ENCODE results near the gene IFT43. TPM values are rescaled to one million over a fixed set of nuclear protein-coding genes. Genes with fewer than 3 reads are reported as not detected.

IFT43 gene
- total and polyA plus RNA-seq, 10 of the 15 experiments (the other 5 are each of a cell fraction or from before 2014, with no cell fraction given) = 8.2 to 24.8 (median 14.0) TPM

DNA sequence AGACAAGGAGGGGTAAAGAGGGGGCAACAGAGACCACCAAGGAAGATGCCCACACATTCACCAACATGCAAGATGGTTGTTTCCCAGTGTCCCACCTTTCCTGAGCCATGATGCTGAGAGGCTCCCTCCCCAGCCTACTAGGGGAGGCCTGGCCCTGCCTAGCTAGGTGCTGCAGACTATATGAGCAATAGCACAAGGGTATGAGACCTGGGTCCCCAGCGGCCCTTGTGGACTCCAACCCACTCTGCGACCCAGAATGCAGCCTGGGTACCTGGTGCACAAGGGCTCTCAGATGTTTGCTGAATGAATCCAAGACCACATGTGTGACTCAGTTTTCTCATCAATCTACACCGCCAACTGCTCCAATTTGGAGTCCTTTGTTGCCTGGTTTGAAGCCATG, 17.7 kb upstream of the IFT43 start (continued):
- TF ChIP-seq, protein P1, sequence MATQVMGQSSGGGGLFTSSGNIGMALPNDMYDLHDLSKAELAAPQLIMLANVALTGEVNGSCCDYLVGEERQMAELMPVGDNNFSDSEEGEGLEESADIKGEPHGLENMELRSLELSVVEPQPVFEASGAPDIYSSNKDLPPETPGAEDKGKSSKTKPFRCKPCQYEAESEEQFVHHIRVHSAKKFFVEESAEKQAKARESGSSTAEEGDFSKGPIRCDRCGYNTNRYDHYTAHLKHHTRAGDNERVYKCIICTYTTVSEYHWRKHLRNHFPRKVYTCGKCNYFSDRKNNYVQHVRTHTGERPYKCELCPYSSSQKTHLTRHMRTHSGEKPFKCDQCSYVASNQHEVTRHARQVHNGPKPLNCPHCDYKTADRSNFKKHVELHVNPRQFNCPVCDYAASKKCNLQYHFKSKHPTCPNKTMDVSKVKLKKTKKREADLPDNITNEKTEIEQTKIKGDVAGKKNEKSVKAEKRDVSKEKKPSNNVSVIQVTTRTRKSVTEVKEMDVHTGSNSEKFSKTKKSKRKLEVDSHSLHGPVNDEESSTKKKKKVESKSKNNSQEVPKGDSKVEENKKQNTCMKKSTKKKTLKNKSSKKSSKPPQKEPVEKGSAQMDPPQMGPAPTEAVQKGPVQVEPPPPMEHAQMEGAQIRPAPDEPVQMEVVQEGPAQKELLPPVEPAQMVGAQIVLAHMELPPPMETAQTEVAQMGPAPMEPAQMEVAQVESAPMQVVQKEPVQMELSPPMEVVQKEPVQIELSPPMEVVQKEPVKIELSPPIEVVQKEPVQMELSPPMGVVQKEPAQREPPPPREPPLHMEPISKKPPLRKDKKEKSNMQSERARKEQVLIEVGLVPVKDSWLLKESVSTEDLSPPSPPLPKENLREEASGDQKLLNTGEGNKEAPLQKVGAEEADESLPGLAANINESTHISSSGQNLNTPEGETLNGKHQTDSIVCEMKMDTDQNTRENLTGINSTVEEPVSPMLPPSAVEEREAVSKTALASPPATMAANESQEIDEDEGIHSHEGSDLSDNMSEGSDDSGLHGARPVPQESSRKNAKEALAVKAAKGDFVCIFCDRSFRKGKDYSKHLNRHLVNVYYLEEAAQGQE (IDR thresholded peaks at IDR 0.05; ENCODE audit: low read depth, low read length) = no peak
- TF ChIP-seq CHD2 (IDR thresholded peaks at IDR 0.05; ENCODE audit: borderline replicate concordance, low read depth, low read length) (no peak), TCF12 (IDR thresholded peaks at IDR 0.05; ENCODE audit: low read depth, low read length) (no peak)

DNA sequence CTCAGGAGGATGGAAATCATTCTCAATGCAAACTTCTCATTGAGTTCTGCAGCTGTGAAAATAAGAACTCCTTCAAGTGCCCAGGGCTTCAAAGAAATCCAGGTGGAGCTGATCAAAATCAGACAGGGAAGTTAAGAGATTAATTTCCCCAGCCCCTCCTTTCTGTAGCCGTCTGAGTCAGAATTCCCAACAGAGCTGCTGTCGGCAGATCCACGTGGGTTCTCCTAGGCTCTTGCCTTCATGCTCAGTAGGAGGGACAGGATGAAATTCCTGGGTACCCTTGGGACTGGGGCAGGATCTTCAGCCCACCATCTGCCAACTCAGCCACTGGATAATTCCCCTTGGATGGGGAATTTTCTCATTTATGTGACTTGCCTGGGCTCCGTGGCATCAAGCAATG, 17.1 kb upstream of the IFT43 start:
- no peaks in the 10 kb centered on the region for H3K36me3 ChIP-seq (ENCODE audit: control insufficient read depth in 2 of 2, insufficient read depth in 2 of 2, low read length in 1 of 2)
- no peak for FAIRE-seq
- H3K9me3 ChIP-seq (replicated peaks; ENCODE audit: control insufficient read depth, insufficient read depth, low read length) = no peaks in the 10 kb centered on the region
- no peaks in the 10 kb centered on the region for H3K27me3 ChIP-seq (replicated peaks in 1 of 2; ENCODE audit: control insufficient read depth in 2 of 2, insufficient read depth in 2 of 2, low read length in 1 of 2)
- SMC1A ChIA-PET (ENCODE audit: uncharacterized antibody, unreplicated experiment) = interaction anchor here (1.9 kb wide), 1 partner anchor 14 kb away, joined by 5 read pairs; no protein-coding TSS in a partner anchor
- CTCF ChIA-PET = interaction anchor here (1.1 to 4.1 kb wide), 4 partner anchors 8 to 62 kb away, joined by 3 to 17 read pairs (median 8); partner anchors contain the start of gene TGFB3
- no peak for DNase-seq (ENCODE audit: low read depth, low spot score)
- POLR2A ChIA-PET = no interaction called here
- H3K79me2 ChIP-seq (ENCODE audit: control insufficient read depth, insufficient read depth, low read length) = no peaks in the 10 kb centered on the region
- intact Hi-C loops (cut with micrococcal nuclease; ENCODE audit: unreplicated experiment) (no loop called here), in situ Hi-C loops (cut with MboI) (no loop called here)
- no peaks in the 10 kb centered on the region for H4K20me1 ChIP-seq (ENCODE audit: control insufficient read depth, insufficient read depth)
- peaks cover 6% of the 10 kb centered on the region; the same call in 1 of the 2 replicates for H3K4me1 ChIP-seq (ENCODE audit: control insufficient read depth, insufficient read depth, low read length)
- RAD21 ChIA-PET (ENCODE audit: unreplicated experiment) = no interaction called here
- no peak overlapping the region for H3K27ac ChIP-seq (ENCODE audit: control insufficient read depth, insufficient read depth)
- BruUV-seq (replicated peaks) = no TSS peak
- 88% methylated on average over 4 of the region's 4 CpGs for WGBS (ENCODE audit: insufficient coverage, insufficient replicate concordance, low lambda C conversion rate, missing lambda C conversion rate)
- H3K4me3 ChIP-seq = no peak overlapping the region
- no peak overlapping the region for H3K9ac ChIP-seq (ENCODE audit: control insufficient read depth, insufficient read depth, low read length)
- H3K4me2 ChIP-seq (ENCODE audit: control insufficient read depth, insufficient read depth) = no peak overlapping the region
- no peak for ATAC-seq
- H2AFZ ChIP-seq (ENCODE audit: control insufficient read depth, low read depth, low read length) = no peak overlapping the region
- TF ChIP-seq MLLT1 (IDR thresholded peaks at IDR 0.05) (no peak), SREBF1 (IDR thresholded peaks at IDR 0.05; ENCODE audit: low read length) (no peak), RUNX3 (IDR thresholded peaks at IDR 0.05; ENCODE audit: low read length) (no peak), HDAC6 (IDR thresholded peaks at IDR 0.05; ENCODE audit: unreplicated experiment) (no peak), MYC (IDR thresholded peaks at IDR 0.05; ENCODE audit: insufficient read depth, insufficient read length, insufficient replicate concordance, low read length, severe bottlenecking) (no peak), ZBTB4 (CRISPR knock-in tag; IDR thresholded peaks at IDR 0.05) (no peak)
- TF ChIP-seq, protein P2, sequence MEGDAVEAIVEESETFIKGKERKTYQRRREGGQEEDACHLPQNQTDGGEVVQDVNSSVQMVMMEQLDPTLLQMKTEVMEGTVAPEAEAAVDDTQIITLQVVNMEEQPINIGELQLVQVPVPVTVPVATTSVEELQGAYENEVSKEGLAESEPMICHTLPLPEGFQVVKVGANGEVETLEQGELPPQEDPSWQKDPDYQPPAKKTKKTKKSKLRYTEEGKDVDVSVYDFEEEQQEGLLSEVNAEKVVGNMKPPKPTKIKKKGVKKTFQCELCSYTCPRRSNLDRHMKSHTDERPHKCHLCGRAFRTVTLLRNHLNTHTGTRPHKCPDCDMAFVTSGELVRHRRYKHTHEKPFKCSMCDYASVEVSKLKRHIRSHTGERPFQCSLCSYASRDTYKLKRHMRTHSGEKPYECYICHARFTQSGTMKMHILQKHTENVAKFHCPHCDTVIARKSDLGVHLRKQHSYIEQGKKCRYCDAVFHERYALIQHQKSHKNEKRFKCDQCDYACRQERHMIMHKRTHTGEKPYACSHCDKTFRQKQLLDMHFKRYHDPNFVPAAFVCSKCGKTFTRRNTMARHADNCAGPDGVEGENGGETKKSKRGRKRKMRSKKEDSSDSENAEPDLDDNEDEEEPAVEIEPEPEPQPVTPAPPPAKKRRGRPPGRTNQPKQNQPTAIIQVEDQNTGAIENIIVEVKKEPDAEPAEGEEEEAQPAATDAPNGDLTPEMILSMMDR (IDR thresholded peaks at IDR 0.05 in 2 of 3, conservative IDR thresholded peaks at IDR 0.05 in 1 of 3; ENCODE audit: control insufficient read depth in 2 of 3, extremely low read depth in 1 of 3, insufficient read depth in 1 of 3, low read depth in 3 of 3, low read length in 3 of 3) = no peak
